Head of caudate nucleus (tissue), 42 donors: Measurements from ENCODE around the gene SFXN4.
"Not testable (repeated sequence)": the region's sequence is repeated elsewhere in the genome, so short reads cannot be mapped to it uniquely, and the experiment has no call there.

ENCODE experiments used
- DNase-seq, 42 donors: peaks; one replicate each; pipeline versions ENCODE4 v3.0.0 to v3.0.0-alpha.2; 2020 to 2021; ENCODE audit warnings: mixed read lengths in 7 of 42
- intact Hi-C: fragments of 100-400 bp; cut with DNase I; formaldehyde crosslinking; loops from one replicate; pipeline ENCODE4 v1.15.0; 2022

Gene SFXN4

DNA sequence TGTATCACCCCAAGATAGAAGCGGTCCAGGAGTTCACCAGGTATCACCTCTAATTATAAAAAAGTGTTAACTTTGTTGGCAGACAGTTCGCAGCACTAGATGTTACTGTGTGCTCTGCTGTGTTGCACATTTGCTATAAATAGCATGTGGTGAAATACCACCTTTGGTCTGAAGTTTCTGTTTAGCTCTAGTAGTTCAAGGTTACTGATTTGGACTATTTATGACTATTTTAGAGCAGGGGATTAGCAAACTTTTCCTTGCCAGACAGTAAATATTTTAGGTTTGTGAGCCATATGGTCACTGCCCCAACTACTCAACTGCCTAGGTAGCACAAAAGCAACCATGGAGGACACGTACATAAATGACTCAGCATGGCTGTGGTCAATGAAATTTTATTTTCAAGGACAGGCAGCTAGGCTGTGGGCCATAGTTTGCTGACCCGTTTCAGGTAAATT lies 45.1 kb downstream of the SFXN4 start:
- intact Hi-C loops = no loop called here
- DNase-seq = no peak

DNA sequence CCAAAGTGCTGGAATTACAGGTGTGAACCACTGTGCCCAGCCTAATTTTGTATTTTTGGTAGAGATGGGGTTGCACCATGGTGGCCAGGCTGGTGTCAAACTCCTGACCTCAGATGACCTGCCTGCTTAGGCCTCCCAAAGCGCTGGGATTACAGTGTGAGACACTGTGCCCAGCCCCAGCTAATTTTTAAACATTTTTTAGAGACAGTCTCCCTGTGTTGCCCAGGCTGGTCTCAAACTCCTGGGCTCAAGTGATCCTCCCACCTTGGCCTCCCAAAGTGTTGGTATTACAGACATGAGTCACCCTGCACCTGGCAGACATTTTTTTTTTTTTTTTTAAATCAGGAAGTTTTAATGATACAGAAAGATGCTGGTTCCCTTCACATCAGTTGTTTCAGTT lies 46.1 kb downstream of the SFXN4 start:
- intact Hi-C loops = no loop called here
- DNase-seq = no peak

DNA sequence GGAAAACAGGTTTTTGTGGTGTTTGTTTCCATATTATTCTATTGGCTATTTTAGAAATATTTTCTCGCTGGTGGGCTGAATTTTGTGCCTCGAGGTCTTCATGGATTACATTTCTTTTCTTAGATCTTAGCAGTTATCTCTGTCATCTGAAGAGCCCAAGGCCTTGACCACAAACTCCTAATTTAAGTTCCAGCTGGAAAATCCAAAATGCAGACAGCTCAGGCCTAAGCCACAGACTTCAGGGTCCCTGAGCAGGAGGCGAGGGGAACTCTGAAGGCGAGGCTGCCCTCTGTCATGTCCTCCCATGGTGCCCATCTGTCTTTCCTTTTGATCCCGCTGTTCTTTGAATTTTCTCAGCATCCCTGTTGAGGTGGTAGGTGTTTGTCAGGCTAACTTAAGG lies 47.3 kb downstream of the SFXN4 start:
- no peak for DNase-seq
- intact Hi-C loops = no loop called here

DNA sequence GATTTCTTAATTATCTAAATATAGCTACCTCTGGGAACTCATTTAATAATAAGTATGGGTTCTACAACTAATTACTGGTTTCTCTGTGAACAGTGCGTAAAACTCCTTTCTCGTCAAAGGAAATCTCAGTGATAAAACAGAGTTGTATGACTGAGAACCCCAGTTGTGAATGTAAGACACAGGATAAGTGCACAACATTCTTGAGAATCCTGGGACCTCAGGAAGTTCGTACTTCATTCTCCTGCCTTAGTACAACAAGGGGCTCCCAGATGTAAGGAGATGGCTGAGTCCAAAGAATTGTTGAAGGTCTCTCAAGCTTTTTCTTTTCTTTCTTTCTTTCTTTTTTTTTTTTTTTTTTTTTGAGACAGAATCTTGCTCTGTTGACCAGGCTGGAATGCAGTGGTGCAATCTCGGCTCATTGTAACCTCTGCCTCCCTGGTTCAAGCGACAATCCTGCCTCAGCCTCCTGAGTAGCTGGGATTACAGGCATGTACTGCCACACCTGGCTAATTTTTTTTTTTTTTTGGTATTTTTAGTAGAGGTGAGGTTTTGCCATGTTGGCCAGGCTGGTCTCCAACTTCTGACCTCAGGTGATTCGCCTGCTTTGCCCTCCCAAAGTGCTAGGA lies 49.1 kb downstream of the SFXN4 start:
- intact Hi-C loops = no loop called here
- DNase-seq = no peak

DNA sequence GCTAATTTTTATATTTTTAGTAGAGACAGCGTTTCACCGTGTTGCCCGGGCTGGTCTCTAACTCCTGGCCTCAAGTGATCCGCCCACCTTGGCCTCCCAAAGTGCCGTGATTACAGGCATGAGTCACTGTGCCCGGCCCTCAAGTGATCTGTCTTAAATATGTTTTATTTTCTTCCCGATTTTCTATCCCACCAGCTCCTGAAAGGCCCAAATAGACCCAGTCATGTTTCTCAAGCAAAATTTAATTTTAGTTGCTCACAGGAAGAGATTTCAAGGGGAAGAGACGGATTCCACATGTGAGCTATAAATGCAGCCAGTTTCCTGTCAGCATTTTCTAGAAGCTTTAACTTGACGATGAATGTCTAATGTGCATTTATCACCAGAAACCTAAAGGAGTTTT lies 49.6 kb downstream of the SFXN4 start:
- peak in 1 of 42 donors; percentile 28 for DNase-seq
- intact Hi-C loops = no loop called here

DNA sequence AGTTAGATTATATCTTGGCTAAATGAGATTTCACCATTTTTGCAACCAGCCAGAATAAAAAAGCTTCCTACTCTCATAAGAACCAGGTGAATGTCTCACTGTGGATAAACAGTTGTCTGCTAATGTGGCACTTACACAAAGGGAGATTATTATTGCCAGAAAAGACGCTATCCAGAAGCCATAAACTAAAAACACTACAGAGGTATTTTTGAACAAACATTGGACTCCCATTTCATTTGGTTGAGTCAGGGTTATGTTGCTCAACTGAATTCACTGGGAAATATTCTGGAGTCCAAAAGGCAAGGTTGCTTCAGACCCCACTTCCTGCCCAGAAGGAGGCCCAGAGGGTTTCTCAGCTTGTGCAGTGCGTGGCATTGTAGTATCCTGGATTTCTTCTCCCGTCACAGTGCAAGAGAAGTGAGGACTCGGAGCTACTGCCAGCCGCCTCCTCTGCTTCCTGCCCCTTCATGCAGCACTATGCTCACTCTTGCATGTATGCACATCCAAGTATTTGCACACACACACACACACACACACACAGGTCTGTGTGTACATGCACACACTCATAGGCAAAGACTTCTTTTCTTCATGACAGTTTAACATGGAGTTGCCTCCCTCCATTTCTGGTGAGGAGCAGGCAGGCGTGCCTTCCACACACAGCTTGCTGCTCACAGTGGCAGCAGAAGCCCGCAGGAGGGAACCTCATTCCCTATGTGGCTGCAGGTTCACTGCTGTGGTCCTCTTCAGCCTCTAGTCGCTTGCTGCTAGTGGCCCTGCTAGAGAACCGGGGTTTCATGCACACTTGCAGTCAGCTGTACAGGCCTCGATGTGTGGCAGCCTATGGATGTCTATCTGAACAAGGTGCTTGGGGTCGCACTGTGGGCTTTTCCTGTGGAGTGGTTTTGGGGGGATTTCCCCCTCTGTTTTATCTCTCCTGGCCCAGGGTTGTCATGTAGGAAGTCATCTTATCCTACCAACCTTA lies 51.5 kb downstream of the SFXN4 start:
- intact Hi-C loops = no loop called here
- DNase-seq = no peak

DNA sequence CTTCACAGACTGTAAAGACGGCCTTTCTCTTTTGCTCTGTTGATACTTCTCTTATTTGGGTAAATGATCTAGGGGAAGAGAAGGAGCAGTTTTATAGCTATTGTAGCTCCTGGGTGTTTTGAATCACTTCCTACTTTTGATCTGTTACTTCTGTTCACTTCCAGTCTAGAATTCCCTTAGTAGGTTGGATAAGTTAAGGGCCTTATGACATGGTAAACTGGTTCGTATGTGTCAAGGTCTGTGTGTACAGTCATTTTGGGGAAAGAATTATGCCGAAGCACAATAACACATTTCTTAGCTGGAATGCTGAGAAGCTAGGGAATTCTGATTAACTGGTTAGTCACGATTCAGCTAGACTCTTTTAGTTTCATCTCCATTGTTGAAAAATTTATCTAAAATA lies 53.5 kb downstream of the SFXN4 start:
- intact Hi-C loops = no loop called here

DNA sequence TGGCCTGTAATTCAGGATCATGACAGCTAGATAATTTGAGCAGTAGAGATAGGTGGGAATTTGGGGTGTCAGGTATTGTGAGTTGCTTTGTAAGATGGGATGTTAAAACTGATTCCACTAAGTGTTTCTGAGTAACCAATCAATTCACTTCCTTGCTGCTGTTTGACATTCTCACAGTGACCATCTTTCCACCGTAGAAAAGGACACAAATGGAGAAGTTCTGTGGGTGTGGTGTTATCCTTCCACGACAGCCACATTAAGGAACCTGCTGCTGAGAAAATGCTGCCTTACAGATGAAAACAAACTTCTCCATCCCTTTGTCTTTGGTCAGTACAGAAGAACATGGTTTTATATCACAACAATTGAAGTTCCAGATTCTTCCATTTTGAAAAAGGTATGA lies 57.7 kb downstream of the SFXN4 start:
- DNase-seq, intact Hi-C loops: not testable (repeated sequence)

More for the DNA sequence above, 53.5 kb downstream of the SFXN4 start:
- no peak for DNase-seq

DNA sequence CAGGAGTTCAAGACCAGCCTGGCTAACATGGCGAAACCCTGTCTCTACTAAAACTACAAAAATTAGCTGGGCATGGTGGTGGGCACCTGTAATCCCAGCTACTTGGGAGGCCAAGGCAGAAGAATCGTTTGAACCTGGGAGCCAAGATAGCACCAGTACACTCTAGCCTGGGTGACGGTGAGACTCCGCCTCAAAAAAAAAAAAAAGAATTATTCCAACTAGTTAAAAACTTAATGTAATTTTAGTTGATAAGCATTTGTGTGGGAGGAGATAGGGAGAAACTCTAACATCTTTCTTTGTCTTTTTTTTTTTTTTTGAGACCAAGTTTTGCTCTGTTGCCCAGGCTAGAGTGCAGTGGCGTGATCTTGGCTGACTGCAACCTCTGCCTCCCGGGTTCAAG lies 58.4 kb downstream of the SFXN4 start:
- DNase-seq, intact Hi-C loops: not testable (repeated sequence)

DNA sequence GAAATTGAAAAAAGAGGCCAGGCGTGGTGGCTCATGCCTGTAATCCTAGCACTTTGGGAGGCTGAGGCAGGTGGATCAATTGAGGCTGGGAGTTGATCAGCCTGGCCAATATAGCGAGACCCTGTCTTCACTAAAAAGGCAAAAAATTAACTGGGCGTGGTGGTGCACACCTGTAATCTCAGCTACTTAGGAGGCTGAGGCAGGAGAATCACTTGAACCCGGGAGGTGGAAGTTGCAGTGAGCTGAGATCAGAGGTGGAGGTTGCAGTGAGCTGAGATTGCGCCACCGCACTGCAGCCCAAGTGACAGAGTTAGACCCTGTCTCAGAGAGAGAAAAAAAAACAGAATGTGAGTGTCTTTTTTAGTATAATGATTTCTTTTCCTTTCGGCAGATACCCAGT lies 59.6 kb downstream of the SFXN4 start:
- intact Hi-C loops, DNase-seq: not testable (repeated sequence)

DNA sequence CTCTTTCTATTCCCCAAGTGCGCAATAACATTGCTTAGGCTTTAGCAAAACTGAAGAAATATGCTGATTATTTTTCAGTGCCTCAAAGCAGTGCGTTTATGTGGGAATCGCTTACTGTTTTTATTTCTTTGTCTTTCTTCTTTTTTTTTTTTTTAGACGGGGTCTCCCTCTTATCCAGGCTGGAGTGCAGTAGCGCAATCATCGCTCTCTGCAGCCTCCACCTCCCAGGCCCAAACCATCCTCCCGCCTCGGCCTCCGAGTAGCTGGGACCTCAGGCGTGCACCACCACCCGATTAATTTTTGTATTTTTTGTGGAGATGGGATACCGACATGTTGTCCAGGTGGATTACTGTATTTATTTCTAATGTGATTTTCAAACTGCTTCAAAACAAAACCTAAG lies 60.4 kb downstream of the SFXN4 start:
- intact Hi-C loops = no loop called here

DNA sequence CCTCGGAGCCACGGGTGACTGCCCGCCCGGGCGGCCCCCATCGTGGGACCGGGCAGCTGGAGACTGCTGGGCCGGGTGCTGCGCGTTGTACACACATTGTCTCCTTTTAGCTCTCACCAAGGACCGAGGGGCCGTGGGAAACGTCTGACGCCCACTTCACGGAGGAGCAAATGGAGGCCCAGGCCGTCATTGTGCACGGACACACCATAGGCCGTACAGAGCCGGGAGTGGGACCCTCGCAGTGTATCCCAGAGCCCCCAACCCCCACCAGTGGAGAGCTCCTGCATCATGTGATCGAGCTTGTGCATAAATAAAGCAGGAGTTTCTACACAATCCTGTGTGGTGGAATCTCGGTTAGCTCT lies 60.9 kb downstream of the SFXN4 start:
- DNase-seq = peak in 26 of 42 donors; percentile 7 to 47 (median 20)
- intact Hi-C loops = no loop called here

More for the DNA sequence above, 60.4 kb downstream of the SFXN4 start:
- no peak for DNase-seq

DNA sequence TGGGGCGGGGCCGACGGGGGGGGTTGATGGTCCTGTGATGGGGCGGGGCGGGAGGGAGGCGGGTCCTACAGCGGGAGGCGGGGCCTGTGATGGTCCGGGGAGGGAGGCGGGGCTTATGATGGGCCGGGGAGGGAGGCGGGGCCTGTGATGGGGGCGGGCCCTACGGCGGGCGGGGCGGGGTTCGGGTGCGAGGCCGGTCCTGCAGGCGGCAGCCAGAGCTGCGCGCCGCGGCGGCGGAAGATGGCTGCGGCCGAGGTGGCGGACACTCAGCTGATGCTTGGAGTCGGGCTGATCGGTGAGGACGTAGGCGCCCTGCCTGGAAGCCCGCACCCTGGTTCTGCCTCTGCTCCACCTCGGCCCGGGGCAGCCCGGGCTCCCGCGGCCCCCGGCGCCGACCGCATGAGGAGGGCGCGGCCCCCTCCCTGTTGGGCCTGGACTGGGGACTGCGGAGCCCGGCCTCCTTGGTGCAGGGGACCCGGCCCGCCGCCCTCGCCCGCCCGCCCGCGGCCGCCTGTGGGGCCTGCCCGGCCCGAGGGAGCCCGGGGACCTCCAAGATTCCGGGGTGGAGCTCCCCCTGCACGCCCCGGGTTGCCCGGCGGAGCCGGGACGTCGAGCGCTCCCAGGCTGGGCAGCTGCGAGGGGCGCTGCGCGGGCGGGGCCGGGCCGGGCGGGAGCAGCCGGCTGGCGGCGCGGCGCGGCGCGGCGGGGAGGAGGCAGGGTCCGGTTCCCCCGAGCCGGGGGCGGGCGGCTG lies 61.4 kb downstream of the SFXN4 start, which contains the start of gene DENND10:
TSS of gene DENND10 (plus strand) at position 211 of the 751 bp plus-strand sequence. CDS start at position 241, 30 bp downstream.
- DNase-seq = peak; percentile 64 to 95 (median 87)
- intact Hi-C loops = loop anchor here (2.0 kb wide), 1 partner anchor 23 kb away; the partner anchor contains the start of gene EIF3A

DNA sequence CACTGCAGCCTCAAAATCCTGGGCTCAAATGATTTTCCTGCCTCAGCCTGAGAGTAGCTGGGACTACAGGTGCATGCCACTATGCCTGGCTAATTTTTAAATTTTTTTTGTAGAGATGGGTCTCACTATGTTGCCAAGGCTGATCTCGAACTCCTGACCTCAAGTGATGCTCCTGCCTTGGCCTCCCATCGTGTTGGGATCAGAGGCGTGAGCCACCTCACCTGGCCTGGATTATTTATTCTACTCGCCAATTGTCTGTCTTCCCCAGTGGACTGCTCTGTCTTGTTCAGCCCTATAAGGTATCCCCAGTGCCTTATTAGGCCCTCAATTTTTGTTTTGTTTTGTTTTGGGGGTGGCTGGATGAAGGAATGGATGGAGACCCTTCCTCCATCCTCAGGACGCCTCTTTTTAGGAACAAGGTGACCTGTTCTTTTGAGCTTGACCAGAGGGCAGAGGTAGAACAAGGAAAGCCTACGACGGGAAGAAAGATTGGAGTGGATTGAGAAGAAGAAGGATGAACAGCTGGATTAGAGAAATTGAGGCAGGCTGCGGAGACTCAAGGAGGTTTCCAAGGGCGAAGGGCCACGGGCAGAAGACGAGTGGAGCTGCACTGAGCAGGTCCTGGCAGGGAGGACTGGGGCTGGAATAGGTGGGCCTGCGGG lies 62.1 kb downstream of the SFXN4 start:
- intact Hi-C loops = loop anchor here (2.0 kb wide), 1 partner anchor 23 kb away; the partner anchor contains the start of gene EIF3A
- no peak for DNase-seq

DNA sequence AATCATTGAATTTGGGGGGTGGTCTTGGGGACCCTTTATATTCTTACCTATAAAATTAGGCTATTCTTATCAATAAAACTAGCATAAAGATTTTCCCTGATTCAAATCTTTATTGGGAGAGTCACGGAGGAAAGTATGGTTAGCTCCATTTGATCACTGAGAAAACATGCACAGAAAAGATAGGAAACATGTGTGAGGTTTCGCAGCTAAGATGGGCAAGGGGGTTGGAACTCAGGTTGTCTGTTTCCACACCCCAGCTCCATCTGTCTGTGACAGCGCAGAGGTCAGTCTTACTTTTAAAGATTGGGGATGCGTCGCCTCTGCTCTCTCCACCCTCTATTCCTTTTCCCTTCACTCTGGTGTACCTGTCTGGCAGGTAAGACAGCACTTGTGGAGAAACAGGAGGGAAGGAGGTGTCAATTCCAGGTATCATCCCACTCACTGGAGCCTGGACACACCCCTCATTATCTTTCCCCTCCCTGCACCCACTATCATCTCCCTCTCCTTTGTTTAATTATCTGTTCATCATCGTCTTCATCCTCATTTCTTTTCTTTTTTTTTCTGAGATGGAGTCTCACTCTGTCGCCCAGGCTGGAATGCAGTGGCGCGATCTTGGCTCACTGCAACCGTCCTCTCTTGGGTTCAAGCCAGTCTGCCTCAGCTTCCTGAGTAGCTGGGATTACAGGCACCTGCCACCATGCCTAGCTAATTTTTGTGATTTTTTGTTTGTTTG lies 64.0 kb downstream of the SFXN4 start:
- no peak for DNase-seq
- intact Hi-C loops = loop anchor here (2.0 kb wide), 1 partner anchor 21 kb away; the partner anchor contains the start of gene EIF3A

DNA sequence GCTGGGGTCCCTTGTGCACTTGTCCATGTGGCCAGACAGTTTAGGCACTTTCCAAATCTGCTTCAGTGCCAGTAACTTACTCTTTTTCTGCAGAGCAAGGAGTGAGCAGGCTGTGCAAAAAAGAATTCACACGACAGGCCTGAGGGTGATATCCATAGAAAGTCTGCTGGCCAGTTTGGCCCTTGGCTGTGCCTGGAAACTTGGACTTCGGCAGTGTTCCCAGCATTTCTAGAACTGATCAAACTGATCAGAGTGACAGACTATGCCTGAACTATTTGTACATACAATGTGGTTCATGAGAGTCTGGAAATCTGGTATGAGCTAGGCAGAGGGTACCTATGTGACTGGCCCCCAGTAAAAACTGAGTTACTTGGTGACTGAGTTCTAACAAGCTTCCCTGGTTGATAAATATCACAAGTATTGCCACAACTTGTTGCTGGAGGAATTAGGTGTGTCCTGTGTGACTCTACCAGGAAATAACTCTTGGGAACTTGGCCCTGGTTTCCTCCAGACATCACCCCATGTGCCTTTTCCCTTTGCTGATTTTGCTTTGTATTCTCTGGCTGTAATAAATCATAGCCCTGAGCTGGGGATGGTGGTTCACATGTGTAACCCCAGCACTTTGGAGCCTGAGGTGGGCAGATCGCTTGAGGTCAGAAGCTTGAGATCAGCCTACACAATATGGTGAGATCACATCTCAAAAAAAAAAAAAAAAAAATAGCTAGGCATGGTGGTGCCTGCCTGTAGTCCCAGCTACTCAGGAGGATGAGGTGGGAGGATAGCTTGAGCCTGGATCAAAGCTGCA lies 64.9 kb downstream of the SFXN4 start:
- no peak for DNase-seq
- intact Hi-C loops = no loop called here

DNA sequence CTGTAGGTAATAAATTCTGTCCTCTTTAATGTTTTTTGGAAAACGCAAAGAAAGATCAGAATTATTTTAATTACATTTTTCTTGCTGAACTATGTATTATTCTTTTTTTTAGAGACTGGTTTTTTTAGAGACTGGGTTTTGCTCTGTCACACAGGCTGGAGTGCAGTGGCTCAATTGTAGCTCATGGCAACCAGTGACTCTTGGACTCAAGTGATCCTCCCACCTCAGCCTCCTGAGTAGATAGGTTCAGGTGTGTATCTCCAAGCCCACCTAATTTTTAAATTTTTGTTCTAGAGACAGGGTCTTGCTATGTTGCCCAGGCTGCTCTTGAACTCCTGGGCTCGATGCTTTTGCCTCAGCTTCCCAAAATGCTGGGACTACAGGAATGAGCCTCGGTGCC lies 66.9 kb downstream of the SFXN4 start:
- DNase-seq = no peak
- intact Hi-C loops = no loop called here
